GM23248 (cell line): ENCODE data around the gene FGGY.

Experiments used
- EZH2 ChIP-seq: fragments of 200-600 bp; sonication (generic); IDR thresholded peaks from 2 replicates; pipeline ENCODE4 v1.6.1; 2018; ENCODE audit warnings: antibody characterized with exemption, mild to moderate bottlenecking; ENCODE audit not compliant: insufficient read depth, poor library complexity, severe bottlenecking
- EZH2phosphoT487 ChIP-seq: fragments of 200-600 bp; sonication (generic); IDR thresholded peaks from 2 replicates; pipeline ENCODE4 v1.6.1; 2018; ENCODE audit warnings: antibody characterized with exemption, moderate library complexity, mild to moderate bottlenecking, low read depth; ENCODE audit not compliant: insufficient read depth

DNA sequence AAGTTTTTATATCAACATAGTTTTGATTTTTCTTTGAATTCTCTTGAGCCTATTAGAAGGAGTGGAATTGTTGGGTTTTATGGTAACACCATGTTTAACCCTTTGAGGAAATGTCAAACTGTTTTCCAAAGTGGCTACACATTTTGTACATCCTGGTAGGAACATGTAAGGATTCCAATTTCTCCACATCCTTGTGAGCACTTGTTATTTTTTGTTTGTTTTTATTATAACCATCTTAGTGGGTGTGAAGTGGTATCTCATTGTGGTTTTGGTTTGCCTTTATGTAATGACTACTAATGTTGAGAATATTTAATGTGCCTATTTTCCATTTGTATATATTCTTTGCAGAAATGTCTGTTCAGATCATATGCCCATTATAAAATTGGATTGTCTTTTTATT, 120.5 kb downstream of the FGGY start:
- TF ChIP-seq EZH2 (no peak), EZH2phosphoT487 (no peak)
